ENCODE data around the gene PFKM.

The PFKM gene

DNA sequence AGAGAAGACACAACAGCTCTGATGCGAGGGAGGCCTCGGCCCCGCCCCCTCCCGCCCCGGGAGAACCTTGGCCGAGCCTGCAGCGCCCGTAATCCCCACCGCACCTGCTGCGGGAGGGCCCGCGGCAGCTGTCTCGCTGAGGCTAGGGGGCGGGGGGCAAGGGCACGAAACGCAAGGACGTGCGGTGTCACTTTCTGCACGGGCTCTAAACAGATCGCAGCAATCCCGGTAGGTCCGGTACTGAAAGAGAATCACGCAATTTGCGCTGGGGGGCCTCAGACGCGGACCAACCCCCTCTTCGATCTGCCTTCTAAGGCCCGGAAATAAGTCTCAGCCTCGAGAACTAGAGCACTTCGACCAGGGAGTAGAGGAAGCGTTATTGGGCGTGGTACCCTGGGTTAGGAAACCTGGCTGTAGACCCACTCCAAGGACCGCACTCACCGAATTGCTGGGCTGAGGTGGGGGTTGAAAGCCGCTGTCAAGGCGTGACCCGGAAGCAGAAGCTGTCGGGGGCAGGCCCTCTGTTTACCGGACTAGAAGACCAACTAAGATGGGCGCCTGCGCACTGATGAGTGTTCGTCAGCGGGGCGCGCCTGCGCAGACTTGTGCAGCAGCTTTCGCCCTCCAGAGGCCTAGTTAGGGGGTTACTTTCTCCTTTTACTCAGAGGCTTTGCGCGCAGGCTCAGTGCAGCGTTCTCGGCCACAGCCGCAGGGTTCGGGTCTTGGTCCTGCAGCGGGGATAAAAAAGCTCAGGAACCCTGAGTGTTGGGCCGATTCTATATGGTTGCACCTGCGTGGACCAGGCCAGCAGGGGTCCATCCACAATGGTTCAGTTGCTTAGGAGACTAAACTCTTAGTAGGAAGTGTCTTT, 38.1 kb downstream of the PFKM start, which contains the start of gene ASB8:
Gene ASB8, minus strand, starts transcription at position 498 of the 871 bp plus-strand sequence. CDS start 4,019 bp downstream, outside the sequence.
- peak; percentile 99 for DNase-seq (ENCODE audit: low read depth in 2 of 2)

DNA sequence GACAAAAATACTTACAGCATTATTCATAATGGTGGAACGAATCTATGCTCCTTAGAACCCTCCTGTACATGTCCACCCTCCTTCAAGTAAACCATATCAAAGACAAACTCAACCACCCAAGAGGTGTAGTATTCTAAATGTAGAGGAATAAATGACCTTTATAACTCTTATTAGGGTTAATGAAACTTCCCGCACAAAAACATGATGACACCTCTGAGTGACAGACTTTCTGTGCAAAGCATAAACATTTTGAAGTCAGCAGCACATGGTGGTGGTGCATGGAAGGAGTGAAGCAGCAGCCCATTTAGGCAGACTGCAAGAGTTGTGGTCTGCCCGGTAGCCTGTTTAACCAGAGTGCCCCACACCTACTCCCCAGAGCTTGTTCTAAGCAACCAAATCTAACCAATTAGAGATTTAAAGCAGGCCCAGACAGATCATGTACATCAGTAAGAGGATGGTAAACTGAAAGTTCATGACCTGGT, 38.8 kb downstream of the PFKM start:
- no peak for DNase-seq (ENCODE audit: low read depth in 2 of 2)

DNA sequence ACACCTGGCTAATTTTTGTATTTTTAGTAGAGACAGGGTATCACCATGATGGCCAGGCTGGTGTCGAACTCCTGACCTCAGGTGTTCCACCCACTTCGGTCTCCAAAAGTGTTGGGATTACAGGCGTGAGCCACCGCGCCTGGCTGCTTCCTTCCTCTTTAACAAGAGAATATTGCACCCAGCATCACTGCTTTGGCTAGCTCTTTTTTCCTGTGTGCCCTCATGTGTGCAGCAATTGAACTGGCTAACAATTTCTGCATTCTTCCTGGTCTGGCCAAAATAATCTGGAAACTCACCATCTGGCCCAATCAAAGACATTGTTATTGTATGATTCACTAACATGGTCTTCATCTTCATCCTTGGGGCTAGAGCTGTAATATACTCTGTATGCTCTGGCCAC, 40.9 kb downstream of the PFKM start:
- DNase-seq (ENCODE audit: low read depth in 2 of 2), result no peak

DNA sequence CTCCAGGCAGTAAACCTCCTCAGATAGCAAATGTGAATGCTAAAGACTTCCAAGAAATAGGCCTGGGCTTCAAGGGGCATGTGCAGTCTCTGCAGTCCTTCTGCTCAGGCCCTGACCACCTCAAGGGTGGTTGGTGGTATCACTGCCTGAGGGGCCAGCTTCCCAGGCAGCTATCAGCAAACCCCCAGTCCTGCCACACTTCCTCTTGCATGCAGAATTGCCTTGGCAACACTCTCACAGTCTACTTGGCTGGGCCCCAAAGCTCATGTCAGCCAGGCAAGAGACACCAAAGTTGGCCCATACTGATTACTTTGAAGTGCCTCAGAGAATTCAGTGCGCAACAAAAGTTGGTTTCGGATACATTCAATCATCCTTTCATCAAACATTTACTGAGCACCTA, 41.6 kb downstream of the PFKM start:
- no peak for DNase-seq (ENCODE audit: low read depth in 2 of 2)

DNA sequence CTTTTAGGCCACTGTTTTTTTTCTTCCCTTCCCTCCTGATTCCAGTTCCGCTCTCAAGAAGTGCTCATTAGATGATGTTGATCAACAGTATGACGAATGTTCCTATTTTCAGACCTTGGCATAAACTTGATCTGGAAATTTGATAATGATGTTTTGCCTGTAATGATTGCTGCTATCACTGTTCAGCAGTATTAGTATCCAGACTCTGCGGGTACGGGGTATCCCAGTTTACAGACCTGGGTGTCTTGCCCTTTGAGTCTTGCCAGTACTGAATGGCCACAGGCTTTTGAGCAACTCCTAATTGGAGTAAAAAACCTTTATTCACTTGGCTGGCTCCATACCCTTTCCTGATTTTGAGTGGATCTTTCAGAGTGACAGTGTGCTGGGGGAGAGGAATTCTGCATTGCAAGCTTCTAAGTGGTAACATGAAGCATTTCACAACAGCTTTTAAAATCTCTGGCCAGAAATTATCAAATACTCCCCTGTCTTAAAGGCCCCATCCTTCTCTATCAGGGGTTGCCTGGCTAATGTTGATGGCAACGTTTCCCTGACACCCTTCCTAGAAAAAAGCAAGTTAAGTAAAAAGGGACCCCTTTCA, 44.1 kb downstream of the PFKM start:
- DNase-seq (ENCODE audit: low read depth in 2 of 2), result no peak

DNA sequence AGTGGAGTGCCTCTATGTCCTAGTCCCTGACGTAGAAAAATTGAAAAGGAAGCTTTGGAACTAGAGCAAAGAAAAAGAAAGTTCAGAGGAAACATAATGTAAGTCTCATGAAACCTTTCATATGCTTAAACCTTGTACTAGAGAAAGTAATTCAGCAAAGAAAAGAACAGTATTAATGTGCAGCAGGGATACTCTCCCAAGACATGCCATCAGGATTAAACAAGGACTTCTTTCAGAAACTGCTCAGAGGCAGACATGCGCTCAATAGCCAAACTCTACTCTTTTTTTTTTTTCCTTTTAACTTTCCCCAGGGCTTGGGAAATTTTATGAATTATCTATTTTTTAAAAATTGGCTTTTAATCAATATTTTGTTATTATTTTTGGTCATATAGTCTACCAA, 45.3 kb downstream of the PFKM start:
- no peak for DNase-seq (ENCODE audit: low read depth in 2 of 2)

DNA sequence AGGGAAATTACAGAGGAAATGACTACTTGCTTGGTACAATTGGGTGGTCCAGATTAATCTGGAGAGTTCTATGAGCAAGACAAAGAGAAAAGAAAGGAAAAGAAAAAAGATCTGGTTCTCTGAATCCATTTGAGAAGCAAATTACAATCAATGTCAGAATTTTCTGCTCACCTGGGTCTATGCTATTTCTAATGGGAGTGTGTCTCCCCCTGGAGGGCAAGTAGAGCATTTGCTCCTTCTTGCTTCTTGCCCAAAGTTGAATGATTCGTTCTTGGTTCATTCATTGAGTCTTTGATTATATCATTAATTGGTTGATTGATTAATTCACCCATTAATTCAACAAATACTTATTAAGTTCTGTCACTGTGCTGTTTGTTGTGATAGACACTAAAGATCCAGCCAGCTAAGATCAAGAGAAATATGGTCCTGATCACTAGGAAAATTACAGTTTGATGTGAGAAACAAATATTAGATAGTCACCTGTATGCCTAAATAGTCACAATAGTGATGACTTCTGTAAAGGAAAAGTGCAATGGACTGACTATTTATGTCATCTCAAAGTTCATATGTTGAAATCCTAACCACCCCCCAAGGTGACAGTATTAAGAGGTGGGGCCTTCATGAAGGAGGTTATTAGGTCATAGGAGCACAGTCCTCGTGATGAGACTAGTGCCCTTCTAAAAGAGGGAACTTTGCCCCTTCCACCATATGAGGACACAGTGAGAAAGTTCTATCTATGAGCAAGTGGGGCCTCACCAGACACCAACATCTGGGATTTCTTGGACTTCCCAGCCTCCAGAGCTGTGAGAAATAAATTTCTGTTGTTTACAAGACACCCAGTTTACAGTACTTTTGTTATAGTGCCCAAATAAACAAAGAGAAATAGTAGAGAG, 46.2 kb downstream of the PFKM start:
- no peak for DNase-seq (ENCODE audit: low read depth in 2 of 2)

DNA sequence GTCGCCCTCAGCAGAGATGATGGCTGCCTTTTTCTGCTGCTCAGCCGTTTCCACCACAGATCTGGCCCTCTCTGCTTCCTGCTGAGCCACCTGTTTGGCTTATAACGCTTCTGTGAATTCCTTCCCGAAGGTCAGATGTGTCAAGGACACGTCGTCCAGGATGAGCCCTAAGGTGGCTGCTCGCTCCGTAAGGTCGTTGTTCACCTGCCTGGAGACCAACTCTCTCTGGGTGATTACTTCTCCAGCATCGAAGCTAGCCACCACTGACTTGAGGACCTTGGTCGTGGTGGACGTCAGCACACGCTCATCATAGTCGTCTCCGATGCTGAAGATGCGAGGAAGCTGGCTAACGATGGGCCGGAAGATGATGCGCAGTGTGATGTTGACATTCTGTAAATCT, 49.8 kb downstream of the PFKM start:
- no peak for DNase-seq (ENCODE audit: low read depth in 2 of 2)

DNA sequence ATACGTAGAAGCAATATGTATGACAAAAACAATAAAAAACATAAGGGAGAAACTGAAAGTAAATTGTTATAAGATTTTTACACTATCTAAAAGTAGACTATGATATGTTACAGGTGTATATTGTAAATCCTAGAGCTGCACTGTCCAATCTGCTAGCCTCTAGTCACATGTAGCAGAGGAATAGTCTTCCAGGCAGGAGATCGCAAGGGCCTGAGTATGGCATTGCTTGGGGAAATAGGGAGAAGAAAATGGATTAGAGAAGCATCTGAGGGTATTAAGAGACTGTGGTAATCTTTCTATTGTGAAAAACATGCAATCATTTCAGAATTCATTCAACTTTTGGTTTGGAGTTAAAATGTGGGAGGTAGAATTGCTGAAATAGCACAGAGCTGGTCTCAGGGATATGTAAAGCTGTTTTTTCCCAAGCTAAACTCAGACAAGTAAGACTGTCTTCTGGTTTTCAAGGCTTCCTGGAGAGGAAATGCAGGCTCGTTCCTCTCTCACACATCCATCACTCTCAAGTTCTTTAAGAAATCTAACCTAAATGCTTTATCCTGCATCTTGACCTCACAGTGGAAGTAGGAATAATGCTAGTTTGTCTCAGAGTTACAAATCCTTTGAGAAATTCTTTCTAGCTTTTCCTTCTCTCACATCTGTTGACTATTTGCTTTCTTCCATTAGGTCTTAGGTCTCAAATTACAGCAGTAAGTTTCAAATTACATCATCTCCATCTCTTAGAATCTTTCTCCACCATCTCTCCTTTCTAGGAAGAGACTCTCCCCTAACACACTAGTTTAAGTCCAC, 56.7 kb downstream of the PFKM start:
- DNase-seq (ENCODE audit: low read depth in 2 of 2), result no peak

DNA sequence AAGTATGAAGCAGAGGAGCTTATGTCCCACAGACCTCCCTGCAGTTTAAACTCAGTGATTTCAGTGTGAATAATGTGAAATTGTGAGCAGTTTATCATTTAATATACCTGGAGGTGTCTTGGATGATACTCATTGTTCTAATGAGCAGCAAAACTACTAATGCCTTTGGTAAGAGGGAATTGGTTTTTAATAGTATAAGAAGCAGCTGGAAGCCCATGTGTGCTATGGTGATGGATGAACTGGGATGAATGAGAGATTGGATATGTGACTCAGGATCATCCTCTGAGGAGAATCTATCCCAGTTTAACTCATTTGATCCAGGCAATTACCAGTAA, 57.2 kb downstream of the PFKM start:
- DNase-seq (ENCODE audit: low read depth in 2 of 2), result no peak

DNA sequence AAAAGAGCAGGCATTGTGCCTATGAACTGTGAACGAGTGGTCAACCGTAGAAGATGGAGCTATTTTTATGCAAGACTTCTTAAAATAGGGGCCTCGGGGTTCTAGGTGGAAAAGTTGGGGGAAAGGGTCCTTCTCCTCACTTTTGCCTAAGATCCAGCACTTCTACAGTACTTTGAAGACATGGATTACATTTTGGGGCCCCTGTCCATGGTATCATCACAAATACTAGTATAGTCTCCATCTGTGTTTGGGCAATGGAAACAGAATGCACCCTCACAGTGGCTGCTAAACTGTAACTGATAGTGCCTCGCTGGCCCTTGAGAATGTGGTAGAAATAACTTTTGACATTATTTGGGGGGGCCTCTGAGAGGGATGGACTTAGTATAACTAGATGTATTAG, 58.8 kb downstream of the PFKM start:
- no peak for DNase-seq (ENCODE audit: low read depth in 2 of 2)

DNA sequence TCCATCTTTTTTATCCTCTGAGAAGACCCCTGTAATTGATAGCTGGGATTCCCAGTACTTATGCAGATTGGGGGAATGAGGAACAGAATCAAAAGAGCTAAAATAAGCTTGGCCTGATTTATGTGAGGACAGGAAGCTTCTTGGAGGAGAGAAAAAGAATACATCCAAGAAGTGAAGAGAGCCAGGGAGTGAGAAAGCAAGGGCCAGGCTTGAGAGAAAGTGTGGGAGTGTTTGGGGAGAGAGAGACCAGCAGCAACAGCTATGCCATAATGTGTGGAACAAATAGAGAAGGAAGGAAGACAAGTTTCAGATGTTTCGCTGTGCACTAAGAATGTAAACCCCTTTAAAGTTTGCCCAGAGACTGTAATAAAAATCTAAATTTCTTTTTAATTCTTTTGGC, 60.3 kb downstream of the PFKM start:
- DNase-seq (ENCODE audit: low read depth in 2 of 2), result no peak

DNA sequence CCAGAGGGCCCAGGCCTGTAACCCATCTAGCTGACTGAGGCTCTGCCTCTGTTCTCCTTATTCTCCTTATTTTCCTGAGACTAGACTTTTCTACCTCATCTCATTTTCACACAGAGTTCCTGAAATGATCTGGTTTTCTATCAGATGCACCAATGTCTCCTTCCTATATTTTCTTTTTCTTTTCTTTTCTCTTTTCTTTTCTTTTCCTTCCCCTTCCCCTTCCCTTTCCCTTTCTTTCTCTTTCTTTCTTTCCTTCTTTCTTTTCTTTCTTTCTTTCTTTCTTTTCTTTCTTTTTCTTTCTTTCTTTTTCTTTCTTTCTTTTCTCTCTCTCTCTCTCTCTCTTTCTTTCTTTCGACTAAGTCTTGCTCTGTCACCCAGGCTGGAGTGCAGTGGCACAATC, 61.3 kb downstream of the PFKM start:
- DNase-seq (ENCODE audit: low read depth in 2 of 2), result no peak

DNA sequence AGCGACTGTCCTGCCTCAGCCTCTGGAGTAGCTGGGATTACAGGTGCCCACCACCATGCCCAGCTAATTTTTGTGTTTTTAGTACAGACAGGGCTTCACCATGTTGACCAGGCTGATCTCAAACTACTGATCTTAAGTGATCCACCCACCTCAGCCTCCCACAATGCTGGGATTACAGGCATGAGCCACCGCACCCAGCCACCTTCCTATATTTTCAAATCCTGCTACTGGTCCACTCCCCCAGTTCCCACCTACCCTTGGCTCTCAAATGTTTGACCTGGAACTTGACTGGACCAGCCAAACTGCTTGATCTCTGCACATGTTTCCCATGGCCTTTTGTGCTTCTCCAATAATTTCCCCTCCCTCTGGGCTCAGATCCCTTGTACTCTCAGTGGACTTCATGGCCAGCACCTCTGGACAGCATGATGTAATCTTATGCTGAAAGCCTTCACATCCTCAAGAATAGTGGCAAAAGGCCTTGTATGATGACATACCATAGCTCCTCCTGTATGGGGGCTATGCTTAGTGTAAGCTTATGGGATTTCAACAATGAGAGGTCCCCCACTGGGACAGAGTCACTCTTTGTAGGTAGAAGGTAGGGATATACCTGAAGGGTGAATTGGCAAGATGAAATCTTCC, 61.8 kb downstream of the PFKM start:
- DNase-seq (ENCODE audit: low read depth in 2 of 2), result no peak

DNA sequence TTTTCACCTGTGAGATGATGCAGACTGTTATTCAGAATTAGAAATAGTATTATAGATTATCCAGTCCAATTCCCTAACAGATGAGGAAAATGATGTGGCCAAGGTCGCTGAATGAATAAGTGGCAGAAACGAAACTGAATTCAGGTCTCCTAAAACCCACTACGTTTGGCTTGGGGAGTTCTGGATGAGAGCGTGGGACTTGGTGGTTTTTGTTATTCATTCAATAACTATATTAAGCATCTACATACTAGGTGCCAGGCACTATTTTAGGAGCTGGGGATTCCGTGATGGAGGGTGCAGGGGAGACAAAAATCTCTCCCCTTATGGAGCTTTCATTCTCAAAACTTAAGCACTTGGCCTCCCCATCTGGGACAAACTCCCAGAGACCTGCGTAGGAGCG, 63.5 kb downstream of the PFKM start:
- no peak for DNase-seq (ENCODE audit: low read depth in 2 of 2)

DNA sequence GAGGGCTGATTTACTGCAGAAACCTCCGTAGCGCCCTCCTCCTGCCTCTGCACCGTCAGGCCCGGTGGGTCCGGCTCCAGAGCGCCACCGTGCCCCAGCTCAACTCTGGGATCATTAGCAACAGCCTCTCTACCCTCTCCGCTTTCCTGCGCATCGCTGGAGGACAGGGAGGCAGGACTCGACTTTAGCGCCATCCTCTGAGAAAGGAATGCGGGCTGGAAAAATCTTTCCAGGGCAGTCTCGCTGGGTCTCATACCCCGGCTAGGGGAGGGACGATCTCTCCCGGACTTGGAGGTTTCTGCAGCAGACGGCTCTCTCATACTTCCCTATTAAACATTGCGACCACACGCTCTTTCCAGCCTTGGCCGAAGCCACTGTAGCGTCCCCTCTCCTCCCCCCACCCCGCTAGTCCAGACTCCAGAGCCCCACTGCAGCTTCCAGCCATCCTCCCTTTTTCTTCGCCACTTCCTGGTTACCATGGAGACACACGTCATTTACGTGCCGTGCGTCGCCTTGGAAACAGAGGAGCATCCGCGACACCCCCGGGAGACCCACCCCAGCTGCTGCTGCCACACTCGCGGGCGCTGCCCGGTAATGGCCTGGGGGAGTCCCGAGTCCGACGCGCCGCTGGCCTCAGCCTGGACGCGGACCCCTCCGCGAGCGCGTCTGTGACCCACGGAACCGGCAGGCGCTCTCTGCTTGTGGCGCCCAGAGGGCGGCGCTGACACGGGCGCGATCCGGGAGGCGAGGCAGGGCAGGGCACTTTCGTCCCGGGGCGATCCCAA, 64.1 kb downstream of the PFKM start, which contains the start of gene CCDC184:
Gene CCDC184, plus strand, starts transcription at position 554 of the 785 bp plus-strand sequence. CDS start 479 bp downstream, outside the sequence.
- DNase-seq (ENCODE audit: low read depth in 2 of 2), result peak; percentile 51 to 52

DNA sequence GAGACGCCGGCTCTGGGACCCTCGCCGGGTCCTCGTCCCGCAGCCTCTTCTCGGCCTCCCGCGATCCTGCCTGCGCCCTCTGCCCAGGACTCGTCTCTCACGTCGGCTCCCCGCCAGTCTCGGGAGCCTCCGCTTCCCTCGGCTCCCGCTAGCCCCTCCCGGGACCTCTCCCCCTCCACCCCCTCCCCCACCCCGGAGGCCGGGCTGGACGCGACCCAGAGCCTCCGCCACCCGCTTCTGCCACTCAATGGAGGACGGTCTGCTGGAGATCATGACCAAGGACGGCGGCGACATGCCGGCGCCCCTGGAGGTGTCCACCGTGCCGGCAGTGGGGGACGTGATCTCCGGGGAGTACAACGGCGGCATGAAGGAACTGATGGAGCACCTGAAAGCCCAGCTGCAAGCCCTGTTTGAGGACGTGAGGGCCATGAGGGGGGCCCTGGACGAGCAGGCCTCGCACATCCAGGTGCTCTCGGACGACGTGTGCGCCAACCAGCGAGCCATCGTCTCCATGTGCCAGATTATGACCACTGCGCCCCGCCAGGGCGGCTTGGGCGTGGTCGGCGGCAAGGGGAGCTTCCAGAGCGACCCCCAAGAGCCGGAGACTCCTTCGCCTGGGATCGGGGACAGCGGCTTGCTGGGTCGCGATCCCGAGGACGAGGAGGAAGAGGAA, 64.8 kb downstream of the PFKM start:
- DNase-seq (ENCODE audit: low read depth in 2 of 2), result no peak

DNA sequence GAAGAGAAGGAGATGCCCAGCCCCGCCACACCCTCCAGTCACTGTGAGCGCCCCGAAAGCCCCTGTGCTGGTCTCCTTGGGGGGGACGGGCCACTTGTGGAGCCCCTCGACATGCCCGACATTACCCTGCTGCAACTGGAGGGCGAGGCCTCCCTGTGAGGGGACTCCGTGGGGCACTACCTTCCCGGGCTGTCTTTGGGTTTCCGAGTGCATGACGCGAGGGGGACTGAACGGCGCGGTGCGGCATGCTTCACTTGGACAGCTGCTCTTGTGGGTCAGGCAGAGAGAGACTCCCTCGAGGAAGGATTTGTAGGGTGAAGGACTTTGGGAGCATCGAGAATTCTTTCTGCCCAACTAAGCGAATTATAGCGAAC, 65.4 kb downstream of the PFKM start:
- DNase-seq (ENCODE audit: low read depth in 2 of 2), result no peak

DNA sequence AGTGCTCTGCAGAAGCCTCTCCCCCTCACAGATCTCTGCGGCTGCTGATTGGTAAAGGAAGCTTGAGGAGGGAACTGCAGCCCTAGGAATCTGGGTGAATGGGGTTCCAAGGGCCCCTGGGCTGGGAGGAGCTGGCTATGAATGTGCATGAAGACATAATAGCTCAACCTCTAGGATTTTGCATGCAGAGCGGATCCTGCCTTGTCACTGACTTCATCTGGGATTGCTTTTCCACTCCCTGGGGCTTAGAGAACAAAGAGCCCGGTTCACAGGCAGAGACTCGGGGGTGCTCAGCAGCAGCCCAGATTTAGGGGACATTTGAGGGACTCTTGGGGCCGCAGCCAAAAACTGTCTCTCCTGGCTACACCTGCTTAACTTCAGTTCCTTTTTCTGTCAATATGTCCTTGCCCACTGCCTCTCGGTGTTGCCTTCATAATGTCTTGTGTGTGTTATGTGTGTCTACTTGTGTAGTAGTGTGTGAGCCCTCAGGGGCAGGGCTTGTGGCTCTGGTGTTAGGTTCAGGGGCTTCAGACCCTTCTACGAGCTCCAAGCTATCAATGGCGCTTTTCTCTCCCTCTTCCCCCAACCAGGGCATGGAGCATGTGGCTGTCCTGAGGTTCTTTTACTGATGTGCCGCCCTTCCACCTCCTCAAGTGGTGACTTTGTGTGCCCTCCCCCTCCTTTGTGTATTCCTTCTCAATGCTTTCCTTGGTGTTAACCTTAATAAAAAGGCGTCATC, 66.2 kb downstream of the PFKM start:
- DNase-seq (ENCODE audit: low read depth in 2 of 2), result no peak
